ENCODE results near the gene BORCS5.

The BORCS5 gene

GRCh38 chr12:12439636-12440035, 82.8 kb downstream of the BORCS5 start:
- peak; percentile 69 for DNase-seq

- no peak for DNase-seq
Observed at GRCh38 chr12:12440784-12441428, 84.0 kb downstream of the BORCS5 start.

GRCh38 chr12:12441429-12441807, 84.5 kb downstream of the BORCS5 start:
- DNase-seq = no peak

GRCh38 chr12:12441843-12442461, 85.1 kb downstream of the BORCS5 start:
- DNase-seq = peak; percentile 76

GRCh38 chr12:12442548-12443071, 85.7 kb downstream of the BORCS5 start:
- DNase-seq = peak; percentile 66

- no peak for DNase-seq
Observed at GRCh38 chr12:12443431-12443878, 86.6 kb downstream of the BORCS5 start.

GRCh38 chr12:12445165-12445881, 88.4 kb downstream of the BORCS5 start:
- no peak for DNase-seq

- DNase-seq = no peak
Observed at GRCh38 chr12:12445882-12446181, 89.0 kb downstream of the BORCS5 start.

GRCh38 chr12:12446786-12447185, 89.9 kb downstream of the BORCS5 start:
- no peak for DNase-seq

- no peak for DNase-seq
Observed at GRCh38 chr12:12447236-12447635, 90.4 kb downstream of the BORCS5 start.

- no peak for DNase-seq
Observed at GRCh38 chr12:12447837-12448236, 91.0 kb downstream of the BORCS5 start.

- DNase-seq = no peak
Observed at GRCh38 chr12:12449533-12450025, 92.7 kb downstream of the BORCS5 start.

- DNase-seq = no peak
Observed at GRCh38 chr12:12450043-12450471, 93.2 kb downstream of the BORCS5 start.

- DNase-seq = no peak
Observed at GRCh38 chr12:12451098-12451497, 94.2 kb downstream of the BORCS5 start.

GRCh38 chr12:12452326-12452902, 95.5 kb downstream of the BORCS5 start:
- no peak for DNase-seq

GRCh38 chr12:12453635-12454034, 96.8 kb downstream of the BORCS5 start:
- no peak for DNase-seq

- DNase-seq = no peak
Observed at GRCh38 chr12:12454315-12454714, 97.4 kb downstream of the BORCS5 start.

GRCh38 chr12:12456637-12457036, 99.8 kb downstream of the BORCS5 start:
- DNase-seq = no peak

- peak; percentile 73 for DNase-seq
Observed at GRCh38 chr12:12460935-12461922, 104.4 kb downstream of the BORCS5 start.

- DNase-seq = peak; percentile 61
Observed at GRCh38 chr12:12461923-12462315, 105.0 kb downstream of the BORCS5 start.

GRCh38 chr12:12465522-12465921, 108.6 kb downstream of the BORCS5 start:
- DNase-seq = peak; percentile 55

- peak; percentile 61 for DNase-seq
Observed at GRCh38 chr12:12466157-12466556, 109.3 kb downstream of the BORCS5 start.
